ENCODE data around the gene SULT1A2.
"Not testable (repeated sequence)": the region's sequence is repeated elsewhere in the genome, so short reads cannot be mapped to it uniquely, and the experiment has no call there.

DNA sequence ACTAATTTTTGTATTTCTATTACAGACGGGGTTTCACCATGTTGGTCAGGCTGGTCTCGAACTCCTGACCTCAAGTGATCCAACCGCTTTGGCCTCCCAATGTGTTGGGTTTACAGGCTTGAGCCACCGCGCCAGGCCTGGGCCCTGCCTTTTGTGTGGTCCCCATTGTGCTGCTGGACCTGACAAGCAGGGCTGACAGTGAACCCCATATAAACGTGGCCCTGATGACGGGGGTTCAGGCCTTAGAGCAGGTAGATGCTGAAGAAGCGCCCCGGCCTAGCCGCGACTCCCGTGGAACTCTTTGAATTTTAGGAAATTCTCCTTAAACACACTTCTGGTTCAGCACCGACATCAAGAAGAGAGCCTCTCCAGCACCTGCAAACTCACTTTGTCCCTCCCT, 4.7 kb upstream of the SULT1A2 start:
- not testable (repeated sequence) for TF ChIP-seq POLR2AphosphoS5 (IDR thresholded peaks at IDR 0.05; ENCODE audit: low read depth, low read length); CTCF (IDR thresholded peaks at IDR 0.05); SIN3A (IDR thresholded peaks at IDR 0.05; ENCODE audit: borderline replicate concordance, insufficient read depth, low read depth, low read length)
- TF ChIP-seq, protein P1, sequence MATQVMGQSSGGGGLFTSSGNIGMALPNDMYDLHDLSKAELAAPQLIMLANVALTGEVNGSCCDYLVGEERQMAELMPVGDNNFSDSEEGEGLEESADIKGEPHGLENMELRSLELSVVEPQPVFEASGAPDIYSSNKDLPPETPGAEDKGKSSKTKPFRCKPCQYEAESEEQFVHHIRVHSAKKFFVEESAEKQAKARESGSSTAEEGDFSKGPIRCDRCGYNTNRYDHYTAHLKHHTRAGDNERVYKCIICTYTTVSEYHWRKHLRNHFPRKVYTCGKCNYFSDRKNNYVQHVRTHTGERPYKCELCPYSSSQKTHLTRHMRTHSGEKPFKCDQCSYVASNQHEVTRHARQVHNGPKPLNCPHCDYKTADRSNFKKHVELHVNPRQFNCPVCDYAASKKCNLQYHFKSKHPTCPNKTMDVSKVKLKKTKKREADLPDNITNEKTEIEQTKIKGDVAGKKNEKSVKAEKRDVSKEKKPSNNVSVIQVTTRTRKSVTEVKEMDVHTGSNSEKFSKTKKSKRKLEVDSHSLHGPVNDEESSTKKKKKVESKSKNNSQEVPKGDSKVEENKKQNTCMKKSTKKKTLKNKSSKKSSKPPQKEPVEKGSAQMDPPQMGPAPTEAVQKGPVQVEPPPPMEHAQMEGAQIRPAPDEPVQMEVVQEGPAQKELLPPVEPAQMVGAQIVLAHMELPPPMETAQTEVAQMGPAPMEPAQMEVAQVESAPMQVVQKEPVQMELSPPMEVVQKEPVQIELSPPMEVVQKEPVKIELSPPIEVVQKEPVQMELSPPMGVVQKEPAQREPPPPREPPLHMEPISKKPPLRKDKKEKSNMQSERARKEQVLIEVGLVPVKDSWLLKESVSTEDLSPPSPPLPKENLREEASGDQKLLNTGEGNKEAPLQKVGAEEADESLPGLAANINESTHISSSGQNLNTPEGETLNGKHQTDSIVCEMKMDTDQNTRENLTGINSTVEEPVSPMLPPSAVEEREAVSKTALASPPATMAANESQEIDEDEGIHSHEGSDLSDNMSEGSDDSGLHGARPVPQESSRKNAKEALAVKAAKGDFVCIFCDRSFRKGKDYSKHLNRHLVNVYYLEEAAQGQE (IDR thresholded peaks at IDR 0.05; ENCODE audit: insufficient read depth in 1 of 2, low read depth in 2 of 2, low read length in 1 of 2), result not testable (repeated sequence)

All from Panc1 (cell line).